HCT116 (cell line): ENCODE results near the gene PAFAH1B1. TPM values are rescaled to one million over a fixed set of nuclear protein-coding genes. Genes with fewer than 3 reads are reported as not detected.

Experiments
- ATAC-seq: fragments of 200-7000 bp; cut with Tn5 transposase; 2 replicates; pipeline ENCODE4 v1.9.1; 2020; ENCODE audit warnings: mild to moderate bottlenecking, moderate library complexity
- BruUV-seq: library from RNA; stranded (reverse); fragments of 400-500 nt; replicated peaks from 2 replicates; lab custom pipeline; 2021; lab: Mats Ljungman, UMichigan
- CTCF ChIA-PET: fragments of 300-600 bp; sonication (Branson Sonifier 250); formaldehyde crosslinking; loops from one replicate; lab custom pipeline; 2021; ENCODE audit warnings: antibody characterized with exemption; lab: Charles Lee
- POLR2A ChIA-PET: fragments of 300-600, 350-600 bp; sonication (Branson Sonifier 250); formaldehyde crosslinking; loops from one replicate; lab custom pipeline; 2021; ENCODE audit warnings: antibody characterized with exemption; lab: Charles Lee
- RAD21 ChIA-PET, 2 experiments: fragments of 300-600 bp; sonication (Branson Sonifier 250); formaldehyde crosslinking; loops; one replicate each; lab custom pipeline; 2023; ENCODE audit warnings: low total read pairs in 2 of 2; ENCODE audit not compliant: uncharacterized antibody in 2 of 2, unreplicated experiment in 2 of 2, low non-redundant PET in 1 of 2; lab: Charles Lee
- DNase-seq: peaks from one replicate; pipeline ENCODE4 v3.0.0-alpha.2; 2010; ENCODE audit warnings: low read depth, low spot score
- H2AFZ ChIP-seq: fragments of 200-600 bp; shearing (Covaris generic), sonication (generic); 2 replicates; pipeline ENCODE4 v1.6.1; 2017; ENCODE audit warnings: low read depth, mixed run types, mixed read lengths, antibody characterized with exemption, low read length; ENCODE audit not compliant: poor library complexity, severe bottlenecking
- H3K27ac ChIP-seq: 2 replicates; pipeline ENCODE4 v1.5.1; 2012; ENCODE audit warnings: low read depth, low read length
- H3K27me3 ChIP-seq: fragments of 200-600 bp; sonication (generic); 2 replicates; pipeline ENCODE4 v1.6.1; 2016; ENCODE audit warnings: mixed run types, low read length, mixed read lengths; ENCODE audit not compliant: insufficient read depth
- H3K36me3 ChIP-seq, 2 experiments: fragments of 200-500 bp in 1 of 2; fragments of 200-600 bp in 1 of 2; sonication (Bioruptor generic) in 1 of 2; sonication (generic) in 1 of 2; 2 replicates each; pipeline versions ENCODE4 v1.5.1 to v1.6.1; 2014 to 2016; ENCODE audit warnings: low read length in 2 of 2, inconsistent platforms in 1 of 2, mixed read lengths in 1 of 2, mixed run types in 1 of 2; ENCODE audit not compliant: insufficient read depth in 2 of 2, control insufficient read depth in 1 of 2
- H3K4me1 ChIP-seq, 2 experiments: fragments of 200-600 bp in 1 of 2; sonication (generic) in 1 of 2; 2 replicates each; pipeline versions ENCODE4 v1.5.1 to v1.6.1; 2012 to 2017; ENCODE audit warnings: low read length in 2 of 2, inconsistent platforms in 1 of 2, mild to moderate bottlenecking in 1 of 2, mixed read lengths in 1 of 2, mixed run types in 1 of 2, moderate library complexity in 1 of 2; ENCODE audit not compliant: insufficient read depth in 2 of 2, control insufficient read depth in 1 of 2
- H3K4me2 ChIP-seq: fragments of 200-600 bp; sonication (generic); 2 replicates; pipeline ENCODE4 v1.6.1; 2017; ENCODE audit warnings: mixed run types, low read length, mixed read lengths
- H3K4me3 ChIP-seq, 2 experiments: fragments of 200-600 bp in 1 of 2; sonication (generic) in 1 of 2; replicated peaks in 1 of 2; 2 replicates each; pipeline ENCODE4 v1.5.1; 2011 to 2016; ENCODE audit warnings: low read length in 2 of 2, control low read depth in 1 of 2, low read depth in 1 of 2, mild to moderate bottlenecking in 1 of 2, mixed read lengths in 1 of 2, mixed run types in 1 of 2
- H3K79me2 ChIP-seq: fragments of 200-600 bp; sonication (generic); 2 replicates; pipeline ENCODE4 v1.6.1; 2017; ENCODE audit warnings: mild to moderate bottlenecking, mixed run types, low read length, moderate library complexity, mixed read lengths; ENCODE audit not compliant: insufficient read depth
- H3K9ac ChIP-seq: fragments of 200-600 bp; sonication (generic); 2 replicates; pipeline ENCODE4 v1.6.1; 2016; ENCODE audit warnings: low read length, mixed read lengths
- H3K9me2 ChIP-seq: fragments of 200-600 bp; sonication (generic), shearing (Covaris generic); 2 replicates; pipeline ENCODE4 v1.6.1; 2017; ENCODE audit warnings: mixed run types, mild to moderate bottlenecking, moderate library complexity; ENCODE audit not compliant: insufficient read depth
- H3K9me3 ChIP-seq, 2 experiments: fragments of 200-500 bp in 1 of 2; fragments of 200-600 bp in 1 of 2; sonication (Bioruptor generic) in 1 of 2; sonication (generic) in 1 of 2; 2 replicates each; pipeline ENCODE4 v1.6.1; 2014 to 2017; ENCODE audit warnings: low read length in 2 of 2, mixed read lengths in 2 of 2, inconsistent platforms in 1 of 2, low read depth in 1 of 2, mild to moderate bottlenecking in 1 of 2, mixed run types in 1 of 2, moderate library complexity in 1 of 2; ENCODE audit not compliant: control insufficient read depth in 1 of 2, insufficient read depth in 1 of 2
- H4K20me1 ChIP-seq: fragments of 200-600 bp; sonication (generic), shearing (Covaris generic); 2 replicates; pipeline ENCODE4 v1.6.1; 2017; ENCODE audit warnings: mixed run types, mild to moderate bottlenecking, moderate library complexity; ENCODE audit not compliant: insufficient read depth
- CEBPB ChIP-seq: IDR thresholded peaks from 2 replicates; pipeline ENCODE4 v1.6.1; 2012; ENCODE audit warnings: low read depth
- EGR1 ChIP-seq: IDR thresholded peaks from 2 replicates; pipeline ENCODE4 v1.6.1; 2012; ENCODE audit warnings: low read depth
- ELF1 ChIP-seq: IDR thresholded peaks from 2 replicates; pipeline ENCODE4 v1.6.1; 2012; ENCODE audit warnings: low read depth, borderline replicate concordance
- EZH2 ChIP-seq: fragments of 200-600 bp; sonication (generic); IDR thresholded peaks from 2 replicates; pipeline ENCODE4 v1.6.1; 2017; ENCODE audit warnings: antibody characterized with exemption, mixed run types
- EZH2phosphoT487 ChIP-seq: fragments of 200-600 bp; IDR thresholded peaks from 2 replicates; pipeline ENCODE4 v1.6.1; 2018; ENCODE audit warnings: antibody characterized with exemption, borderline replicate concordance
- FOSL1 ChIP-seq: IDR thresholded peaks from 2 replicates; pipeline ENCODE4 v1.6.1; 2012; ENCODE audit warnings: low read depth
- JUND ChIP-seq: IDR thresholded peaks from 2 replicates; pipeline ENCODE4 v1.6.1; 2012
- POLR2A ChIP-seq: IDR thresholded peaks from 2 replicates; pipeline ENCODE4 v1.7.0; 2011; ENCODE audit warnings: borderline replicate concordance; ENCODE audit not compliant: insufficient read depth, insufficient read length; ENCODE audit errors: extremely low read depth
- RAD21 ChIP-seq: IDR thresholded peaks from 2 replicates; pipeline ENCODE4 v1.6.1; 2012; ENCODE audit warnings: low read depth, mild to moderate bottlenecking
- SIN3A ChIP-seq: IDR thresholded peaks from 2 replicates; pipeline ENCODE4 v1.6.1; 2012; ENCODE audit warnings: low read depth
- SRF ChIP-seq: IDR thresholded peaks from 2 replicates; pipeline ENCODE4 v1.6.1; 2012; ENCODE audit warnings: low read depth
- YY1 ChIP-seq: IDR thresholded peaks from 2 replicates; pipeline ENCODE4 v1.6.1; 2011; ENCODE audit warnings: low read length, low read depth, moderate library complexity, mild to moderate bottlenecking; ENCODE audit not compliant: insufficient replicate concordance; ENCODE audit errors: extremely low read depth
- ZNF274 ChIP-seq: fragments of 200-500 bp; sonication (Bioruptor generic); IDR thresholded peaks from 2 replicates; pipeline ENCODE4 v1.6.1; 2014; ENCODE audit warnings: mild to moderate bottlenecking, low read depth, low read length, inconsistent platforms
- intact Hi-C: fragments of 100-400 bp; cut with micrococcal nuclease; formaldehyde crosslinking; loops from 2 replicates; pipeline ENCODE4 v1.10.0; 2022
- total RNA-seq: library from RNA; stranded (reverse); gene quantifications from one replicate; pipeline ENCODE4 v1.2.1, GENCODE V29; 2021; ENCODE audit not compliant: unreplicated experiment
- TF ChIP-seq, protein P1 (sequence below): IDR thresholded peaks from 2 replicates; pipeline ENCODE4 v1.6.1; 2012
- TF ChIP-seq, protein P2 (sequence below): IDR thresholded peaks from 2 replicates; pipeline ENCODE4 v1.6.1; 2012; ENCODE audit warnings: low read depth
- TF ChIP-seq, protein P3 (sequence below): IDR thresholded peaks from 2 replicates; pipeline ENCODE4 v1.6.1; 2011; ENCODE audit warnings: mild to moderate bottlenecking, low read length, moderate library complexity; ENCODE audit not compliant: insufficient replicate concordance; ENCODE audit errors: extremely low read depth
- TF ChIP-seq, protein P4 (sequence below): IDR thresholded peaks from 2 replicates; pipeline ENCODE4 v1.6.1; 2012

Gene PAFAH1B1
- total RNA-seq, 1 experiment from 2014 or later: 113 TPM

DNA sequence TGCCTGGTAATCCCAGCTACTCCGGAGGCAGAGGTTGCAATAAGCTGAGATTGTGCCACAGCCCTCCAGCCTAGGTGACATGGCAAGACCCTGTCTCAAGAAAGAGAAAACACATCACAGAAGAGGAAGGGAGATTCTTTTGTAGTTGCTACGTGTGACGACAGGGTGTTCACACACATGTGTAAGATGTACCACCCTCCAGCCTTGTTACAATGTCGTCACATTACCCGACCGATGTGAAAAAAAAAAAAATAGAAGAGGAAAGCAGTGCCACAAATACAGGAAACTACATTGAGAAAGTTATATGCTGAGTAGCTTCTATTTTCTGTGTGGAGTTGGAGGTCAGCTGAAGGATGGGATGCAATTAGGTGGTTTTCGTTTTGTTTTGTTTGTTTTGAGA, 62.1 kb downstream of the PAFAH1B1 start:
- no peaks in the 10 kb centered on the region for H3K36me3 ChIP-seq
- peaks cover 95% of the 10 kb centered on the region for H3K79me2 ChIP-seq

DNA sequence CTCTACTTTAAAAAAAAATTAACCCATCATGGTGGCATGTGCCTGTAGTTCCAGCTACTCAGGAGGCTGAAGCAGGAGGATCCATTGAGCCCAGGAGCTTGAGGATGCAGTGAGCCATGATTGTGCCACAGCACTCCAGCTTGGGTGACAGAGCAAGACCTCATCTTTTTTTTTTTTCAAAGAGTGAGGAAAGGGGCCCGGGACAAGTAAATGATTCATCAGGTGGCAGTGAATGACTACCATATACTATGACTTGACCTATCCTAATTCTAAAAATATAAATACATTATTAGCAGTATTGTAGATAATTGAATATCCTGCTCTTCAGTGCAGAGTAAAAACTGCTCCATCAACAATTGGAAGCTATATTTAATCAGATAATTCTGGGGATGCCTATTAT, 62.8 kb downstream of the PAFAH1B1 start:
- Histone ChIP-seq H3K9me2 (no peaks in the 10 kb centered on the region), H3K27me3 (no peaks in the 10 kb centered on the region), H4K20me1 (peaks cover 14% of the 10 kb centered on the region), H2AFZ (no peak overlapping the region), H3K4me1 (peaks cover 17 to 21% of the 10 kb centered on the region in 2 experiments), H3K27ac (no peak overlapping the region), H3K4me3 (no peak overlapping the region), H3K9ac (no peak overlapping the region), H3K4me2 (no peak overlapping the region), H3K9me3 (no peaks in the 10 kb centered on the region), H3K36me3 (no peaks in the 10 kb centered on the region), H3K79me2 (peaks cover 95% of the 10 kb centered on the region)
- RAD21 ChIA-PET: no interaction called here
- CTCF ChIA-PET: no interaction called here
- intact Hi-C loops: no loop called here
- POLR2A ChIA-PET: interaction anchor here (1.4 kb wide), 1 partner anchor 12 kb away, joined by 4 read pairs; no protein-coding TSS in a partner anchor
- no TSS peak for BruUV-seq
- no peak for DNase-seq
- no peak for ATAC-seq
- TF ChIP-seq EGR1 (no peak), JUND (no peak), SIN3A (no peak), EZH2phosphoT487 (no peak), EZH2 (no peak), SRF (no peak), RAD21 (no peak), CEBPB (no peak)
- TF ChIP-seq, protein P1, sequence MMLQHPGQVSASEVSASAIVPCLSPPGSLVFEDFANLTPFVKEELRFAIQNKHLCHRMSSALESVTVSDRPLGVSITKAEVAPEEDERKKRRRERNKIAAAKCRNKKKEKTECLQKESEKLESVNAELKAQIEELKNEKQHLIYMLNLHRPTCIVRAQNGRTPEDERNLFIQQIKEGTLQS: no peak
- TF ChIP-seq, protein P2, sequence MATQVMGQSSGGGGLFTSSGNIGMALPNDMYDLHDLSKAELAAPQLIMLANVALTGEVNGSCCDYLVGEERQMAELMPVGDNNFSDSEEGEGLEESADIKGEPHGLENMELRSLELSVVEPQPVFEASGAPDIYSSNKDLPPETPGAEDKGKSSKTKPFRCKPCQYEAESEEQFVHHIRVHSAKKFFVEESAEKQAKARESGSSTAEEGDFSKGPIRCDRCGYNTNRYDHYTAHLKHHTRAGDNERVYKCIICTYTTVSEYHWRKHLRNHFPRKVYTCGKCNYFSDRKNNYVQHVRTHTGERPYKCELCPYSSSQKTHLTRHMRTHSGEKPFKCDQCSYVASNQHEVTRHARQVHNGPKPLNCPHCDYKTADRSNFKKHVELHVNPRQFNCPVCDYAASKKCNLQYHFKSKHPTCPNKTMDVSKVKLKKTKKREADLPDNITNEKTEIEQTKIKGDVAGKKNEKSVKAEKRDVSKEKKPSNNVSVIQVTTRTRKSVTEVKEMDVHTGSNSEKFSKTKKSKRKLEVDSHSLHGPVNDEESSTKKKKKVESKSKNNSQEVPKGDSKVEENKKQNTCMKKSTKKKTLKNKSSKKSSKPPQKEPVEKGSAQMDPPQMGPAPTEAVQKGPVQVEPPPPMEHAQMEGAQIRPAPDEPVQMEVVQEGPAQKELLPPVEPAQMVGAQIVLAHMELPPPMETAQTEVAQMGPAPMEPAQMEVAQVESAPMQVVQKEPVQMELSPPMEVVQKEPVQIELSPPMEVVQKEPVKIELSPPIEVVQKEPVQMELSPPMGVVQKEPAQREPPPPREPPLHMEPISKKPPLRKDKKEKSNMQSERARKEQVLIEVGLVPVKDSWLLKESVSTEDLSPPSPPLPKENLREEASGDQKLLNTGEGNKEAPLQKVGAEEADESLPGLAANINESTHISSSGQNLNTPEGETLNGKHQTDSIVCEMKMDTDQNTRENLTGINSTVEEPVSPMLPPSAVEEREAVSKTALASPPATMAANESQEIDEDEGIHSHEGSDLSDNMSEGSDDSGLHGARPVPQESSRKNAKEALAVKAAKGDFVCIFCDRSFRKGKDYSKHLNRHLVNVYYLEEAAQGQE: no peak

More for the DNA sequence above, 62.1 kb downstream of the PAFAH1B1 start:
- Histone ChIP-seq H3K27me3 (no peaks in the 10 kb centered on the region), H3K27ac (no peak overlapping the region), H3K9ac (no peak overlapping the region), H3K9me3 (no peaks in the 10 kb centered on the region)
- DNase-seq: no peak
- intact Hi-C loops: no loop called here
- TF ChIP-seq POLR2A: no peak
- no peak for TF ChIP-seq YY1
- no peak for TF ChIP-seq EZH2phosphoT487
- TF ChIP-seq JUND: no peak
- TF ChIP-seq ZNF274: no peak
- no peak for TF ChIP-seq RAD21
- TF ChIP-seq ELF1: no peak
- TF ChIP-seq, protein P3, sequence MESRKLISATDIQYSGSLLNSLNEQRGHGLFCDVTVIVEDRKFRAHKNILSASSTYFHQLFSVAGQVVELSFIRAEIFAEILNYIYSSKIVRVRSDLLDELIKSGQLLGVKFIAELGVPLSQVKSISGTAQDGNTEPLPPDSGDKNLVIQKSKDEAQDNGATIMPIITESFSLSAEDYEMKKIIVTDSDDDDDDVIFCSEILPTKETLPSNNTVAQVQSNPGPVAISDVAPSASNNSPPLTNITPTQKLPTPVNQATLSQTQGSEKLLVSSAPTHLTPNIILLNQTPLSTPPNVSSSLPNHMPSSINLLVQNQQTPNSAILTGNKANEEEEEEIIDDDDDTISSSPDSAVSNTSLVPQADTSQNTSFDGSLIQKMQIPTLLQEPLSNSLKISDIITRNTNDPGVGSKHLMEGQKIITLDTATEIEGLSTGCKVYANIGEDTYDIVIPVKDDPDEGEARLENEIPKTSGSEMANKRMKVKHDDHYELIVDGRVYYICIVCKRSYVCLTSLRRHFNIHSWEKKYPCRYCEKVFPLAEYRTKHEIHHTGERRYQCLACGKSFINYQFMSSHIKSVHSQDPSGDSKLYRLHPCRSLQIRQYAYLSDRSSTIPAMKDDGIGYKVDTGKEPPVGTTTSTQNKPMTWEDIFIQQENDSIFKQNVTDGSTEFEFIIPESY: no peak
- TF ChIP-seq FOSL1: no peak
- TF ChIP-seq, protein P4, sequence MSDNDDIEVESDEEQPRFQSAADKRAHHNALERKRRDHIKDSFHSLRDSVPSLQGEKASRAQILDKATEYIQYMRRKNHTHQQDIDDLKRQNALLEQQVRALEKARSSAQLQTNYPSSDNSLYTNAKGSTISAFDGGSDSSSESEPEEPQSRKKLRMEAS: no peak
- TF ChIP-seq, all 23 proteins: peak for 0
- peaks cover 17 to 27% of the 10 kb centered on the region in 2 experiments for H3K4me1 ChIP-seq
- ATAC-seq: no peak
- no peak overlapping the region for H2AFZ ChIP-seq
- no TSS peak for BruUV-seq
- RAD21 ChIA-PET: no interaction called here
- no peak overlapping the region for H3K4me3 ChIP-seq
- POLR2A ChIA-PET: no interaction called here
- H3K9me2 ChIP-seq: no peaks in the 10 kb centered on the region
- H4K20me1 ChIP-seq: peaks cover 10% of the 10 kb centered on the region
- no peak overlapping the region for H3K4me2 ChIP-seq
- CTCF ChIA-PET: no interaction called here
